ENCODE measurements around the gene FIBCD1.
"Not testable (repeated sequence)": the region's sequence is repeated elsewhere in the genome, so short reads cannot be mapped to it uniquely, and the experiment has no call there.

Gene FIBCD1

GRCh38 chr9:130960522-130961378 lies 21.7 kb upstream of the FIBCD1 start:
- H3K4me1 ChIP-seq: peaks cover 0 to 13% (median 9%) of the 10 kb centered on the region in 4 donors
- H3K4me3 ChIP-seq: no peak overlapping the region
- intact Hi-C loops (cut with DNase I; ENCODE audit: low total_unique reads): no loop called here
- H3K9me3 ChIP-seq: no peaks in the 10 kb centered on the region
- H3K36me3 ChIP-seq: no peaks in the 10 kb centered on the region
- DNase-seq: no peak
- peaks cover 2 to 21% of the 10 kb centered on the region in 2 donors for H3K27me3 ChIP-seq
- no peak for TF ChIP-seq CTCF (IDR thresholded peaks at IDR 0.05)
- H3K27ac ChIP-seq: no peak overlapping the region

- no peak overlapping the region for H3K4me3 ChIP-seq
- no peak for DNase-seq
- no peak for TF ChIP-seq CTCF (IDR thresholded peaks at IDR 0.05)
- peaks cover 0 to 13% (median 9%) of the 10 kb centered on the region in 4 donors for H3K4me1 ChIP-seq
- intact Hi-C loops (cut with DNase I; ENCODE audit: low total_unique reads): no loop called here
- no peaks in the 10 kb centered on the region for H3K36me3 ChIP-seq
- peaks cover 2 to 24% of the 10 kb centered on the region in 2 donors for H3K27me3 ChIP-seq
- no peak overlapping the region for H3K27ac ChIP-seq
- no peaks in the 10 kb centered on the region for H3K9me3 ChIP-seq
Observed at GRCh38 chr9:130959809-130960334, 20.8 kb upstream of the FIBCD1 start.

- H3K9me3 ChIP-seq; DNase-seq; H3K4me3 ChIP-seq; intact Hi-C loops (cut with DNase I; ENCODE audit: low total_unique reads); H3K27ac ChIP-seq; H3K36me3 ChIP-seq: not testable (repeated sequence)
- Histone ChIP-seq H3K4me1 (peaks cover 0 to 13% (median 9%) of the 10 kb centered on the region in 4 donors), H3K27me3 (peaks cover 2 to 24% of the 10 kb centered on the region in 2 donors)
Observed at GRCh38 chr9:130958564-130958963, 19.5 kb upstream of the FIBCD1 start.

- no peak overlapping the region for H3K4me3 ChIP-seq
- no peaks in the 10 kb centered on the region for H3K9me3 ChIP-seq
- peaks cover 0 to 8% (median 4%) of the 10 kb centered on the region in 4 donors for H3K4me1 ChIP-seq
- peaks cover 2 to 27% of the 10 kb centered on the region in 2 donors for H3K27me3 ChIP-seq
- intact Hi-C loops (cut with DNase I; ENCODE audit: low total_unique reads): no loop called here
- DNase-seq: no peak
- no peak for TF ChIP-seq CTCF (IDR thresholded peaks at IDR 0.05)
- no peaks in the 10 kb centered on the region for H3K36me3 ChIP-seq
- H3K27ac ChIP-seq: no peak overlapping the region
Observed at GRCh38 chr9:130957451-130958203, 18.6 kb upstream of the FIBCD1 start.

GRCh38 chr9:130956636-130957450 lies 17.8 kb upstream of the FIBCD1 start:
- Histone ChIP-seq H3K4me3 (no peak overlapping the region), H3K27ac (no peak overlapping the region), H3K4me1 (peaks cover 0 to under 1% (median 0%) of the 10 kb centered on the region in 4 donors), H3K36me3 (no peaks in the 10 kb centered on the region), H3K27me3 (peaks cover 2 to 31% of the 10 kb centered on the region in 2 donors), H3K9me3 (no peaks in the 10 kb centered on the region)
- DNase-seq: no peak
- TF ChIP-seq CTCF (IDR thresholded peaks at IDR 0.05): no peak
- intact Hi-C loops (cut with DNase I; ENCODE audit: low total_unique reads): no loop called here

Data from tibial artery (tissue), 4 donors.